HG02759 (cell line): ENCODE measurements around the gene ANXA8.

ENCODE experiments used
- ATAC-seq: cut with Tn5 transposase; IDR thresholded peaks from one replicate; pipeline ENCODE4 v1.9.1; 2021; ENCODE audit warnings: mild to moderate bottlenecking, moderate library complexity; ENCODE audit not compliant: unreplicated experiment

Gene ANXA8

DNA sequence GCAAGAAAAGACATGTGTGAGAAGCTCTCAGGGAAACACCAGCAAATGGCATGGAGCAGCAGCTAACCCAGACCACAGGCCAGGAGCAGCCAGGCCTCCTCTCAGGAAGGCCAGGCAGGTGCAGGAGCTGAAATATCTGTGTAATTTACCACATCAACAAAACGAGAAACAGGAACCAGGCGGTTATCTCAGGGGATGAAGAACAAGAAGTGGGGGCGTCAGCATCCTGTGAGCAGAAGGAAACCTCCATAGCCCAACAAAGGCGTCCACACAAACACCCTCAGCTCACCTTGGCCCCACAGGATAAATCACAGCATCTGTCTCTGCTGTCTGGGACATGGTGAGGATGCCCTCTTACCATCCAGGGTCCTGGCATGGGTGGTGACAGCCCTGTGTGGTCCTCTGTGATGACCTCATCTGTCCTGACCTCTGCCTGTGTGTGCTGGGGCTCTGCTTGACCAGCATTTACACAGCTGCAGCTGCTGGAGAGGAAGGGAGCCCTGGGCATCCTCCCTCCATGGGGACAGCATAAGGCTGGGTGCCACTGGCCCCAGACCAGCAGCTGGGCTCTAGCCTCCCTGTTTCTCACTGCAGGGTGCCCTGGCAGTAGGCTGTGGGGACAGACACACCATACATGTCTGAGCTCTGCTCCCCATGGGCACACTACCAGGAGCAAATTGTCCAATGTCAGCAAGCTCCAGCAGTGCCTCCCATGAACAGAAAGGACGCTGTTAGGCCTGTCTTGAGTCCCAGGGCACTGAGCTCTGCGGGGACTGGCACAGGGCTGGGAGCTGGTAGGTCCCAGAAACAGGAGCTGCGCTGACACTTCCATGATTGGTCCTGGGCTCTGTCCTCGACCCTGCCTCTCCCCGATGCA, 34.6 kb downstream of the ANXA8 start:
- no peak for ATAC-seq

DNA sequence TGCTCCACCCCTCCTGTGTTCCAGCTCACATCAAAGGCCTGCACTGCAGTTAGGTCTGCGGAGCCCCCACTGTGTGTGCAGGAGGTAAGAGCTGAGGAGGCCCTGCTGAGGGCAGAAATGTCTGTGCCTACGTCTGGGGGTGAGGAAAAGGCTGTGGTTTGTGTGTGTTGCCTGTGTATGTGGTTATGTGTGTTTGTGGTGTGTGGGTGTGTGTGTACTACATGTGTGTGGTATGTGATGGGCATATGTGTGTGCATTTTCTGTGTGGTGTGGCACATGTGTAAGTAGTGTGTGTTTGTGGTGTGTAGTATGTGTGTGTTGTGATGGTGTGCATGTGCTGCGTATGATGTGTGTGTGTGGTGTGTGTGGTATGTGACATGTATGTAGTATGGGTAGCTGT, 36.2 kb downstream of the ANXA8 start:
- no peak for ATAC-seq

DNA sequence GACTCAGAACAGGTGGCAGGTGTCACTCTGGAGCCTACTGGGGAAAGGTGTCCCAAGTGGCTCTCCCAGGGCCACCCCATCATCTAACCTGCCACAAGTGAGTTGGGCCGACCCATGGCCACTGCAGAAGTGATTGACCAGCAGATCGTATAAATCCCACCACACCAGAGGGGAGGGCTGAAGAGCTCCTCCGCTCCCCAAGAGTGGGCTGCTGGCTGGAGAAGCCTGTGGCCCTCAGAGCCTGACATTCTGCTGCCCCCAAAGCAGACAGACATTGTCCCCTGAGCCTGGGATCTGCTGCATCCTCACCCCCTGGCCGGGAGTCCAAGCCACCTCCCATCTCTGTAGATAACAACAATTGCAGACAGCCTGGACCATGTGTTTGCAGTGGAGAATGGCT, 36.7 kb downstream of the ANXA8 start:
- ATAC-seq, result no peak

DNA sequence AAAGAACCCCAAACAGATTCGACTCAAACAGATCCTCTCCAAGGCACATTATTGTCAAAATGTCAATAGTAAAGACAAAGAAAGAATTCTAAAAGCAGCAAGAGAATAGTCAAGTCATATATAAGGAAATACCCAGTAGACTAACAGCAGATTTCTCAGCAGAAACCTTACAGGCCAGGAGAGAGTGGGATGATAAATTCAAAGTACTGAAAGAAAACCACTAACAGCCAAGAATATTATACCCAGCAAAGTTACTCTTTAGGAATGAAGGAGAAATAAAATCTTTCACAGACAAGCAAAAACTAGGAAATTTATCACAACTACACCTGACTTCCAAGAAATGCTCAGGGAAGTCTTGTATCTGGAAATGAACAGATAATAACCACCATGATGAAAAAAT, 38.2 kb downstream of the ANXA8 start:
- no peak for ATAC-seq

DNA sequence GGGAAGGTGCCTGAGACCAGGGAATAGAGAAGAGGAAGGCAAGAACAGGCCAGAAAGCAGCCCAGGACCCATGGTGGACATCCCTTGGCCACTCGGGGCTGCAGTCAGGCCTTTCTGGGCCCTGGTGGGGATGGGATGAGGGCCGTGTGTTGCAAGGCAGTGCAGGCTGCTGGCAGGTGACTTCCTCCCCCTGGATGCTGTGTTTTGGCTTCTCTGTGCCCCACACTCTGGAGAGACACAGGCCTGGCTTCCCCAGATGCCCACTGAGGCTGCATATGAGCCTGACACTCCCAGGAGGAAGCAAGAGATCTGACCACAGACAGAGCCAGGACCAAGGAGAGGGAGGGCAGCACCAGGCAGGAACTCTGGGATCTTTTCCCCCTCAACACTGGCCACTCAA, 39.9 kb downstream of the ANXA8 start:
- ATAC-seq, result no peak

DNA sequence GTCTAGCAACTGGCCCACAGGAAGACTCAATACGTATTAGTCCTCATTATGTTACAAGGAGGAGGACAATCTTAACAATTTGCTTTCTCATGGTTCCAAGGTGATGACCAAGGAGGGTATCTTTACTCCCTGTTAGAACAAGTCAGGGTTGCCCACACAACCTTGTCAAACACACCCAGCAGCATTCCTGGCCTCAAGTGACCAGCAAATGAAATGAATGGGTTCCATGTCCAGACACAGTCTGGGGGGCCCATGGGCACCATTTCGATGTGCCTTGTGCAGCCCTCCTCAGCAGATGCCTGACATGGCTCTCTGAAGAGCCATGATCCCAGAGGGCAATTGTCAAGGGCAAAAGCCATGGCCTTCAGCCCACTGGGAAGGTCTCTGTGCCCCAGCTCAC, 40.8 kb downstream of the ANXA8 start:
- no peak for ATAC-seq

DNA sequence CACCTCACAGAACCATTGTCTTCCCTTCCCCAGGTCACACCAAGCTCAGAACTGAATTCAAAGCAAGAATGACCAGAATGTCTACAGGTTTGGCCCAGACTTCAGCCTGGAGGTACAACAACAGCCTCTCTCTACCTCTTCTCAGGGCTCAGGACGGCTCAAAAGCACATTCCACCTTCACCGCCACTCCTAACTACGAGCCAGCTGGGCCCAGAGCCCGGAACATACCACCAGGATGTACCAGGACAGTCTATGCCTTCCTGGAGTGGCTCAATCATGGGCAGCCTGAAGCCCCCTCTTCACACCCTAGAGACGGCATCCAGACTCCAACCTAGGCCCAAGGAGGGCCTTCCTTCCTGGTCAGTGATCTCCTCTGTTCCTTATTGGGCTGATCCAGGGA, 41.6 kb downstream of the ANXA8 start:
- no peak for ATAC-seq

DNA sequence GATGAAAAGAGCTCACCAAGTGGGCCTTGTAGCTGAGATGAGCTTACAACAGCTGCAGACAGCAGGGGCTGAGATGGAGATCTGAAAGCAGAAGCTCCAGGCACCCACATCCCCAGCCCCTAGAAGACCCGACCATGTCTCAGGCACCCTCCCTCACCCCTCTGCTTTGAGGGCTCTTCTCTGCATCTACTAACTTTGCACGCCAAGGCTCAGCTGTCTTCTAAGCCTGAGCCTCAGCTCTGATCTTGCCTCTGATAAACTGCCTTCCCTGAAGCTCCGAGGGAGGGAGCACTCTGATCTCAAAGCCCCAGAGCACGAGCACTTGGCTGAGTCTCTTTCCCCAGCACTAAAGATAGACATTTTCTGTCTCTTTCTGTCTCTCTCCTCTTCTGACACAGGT, 42.0 kb downstream of the ANXA8 start:
- ATAC-seq, result no peak

DNA sequence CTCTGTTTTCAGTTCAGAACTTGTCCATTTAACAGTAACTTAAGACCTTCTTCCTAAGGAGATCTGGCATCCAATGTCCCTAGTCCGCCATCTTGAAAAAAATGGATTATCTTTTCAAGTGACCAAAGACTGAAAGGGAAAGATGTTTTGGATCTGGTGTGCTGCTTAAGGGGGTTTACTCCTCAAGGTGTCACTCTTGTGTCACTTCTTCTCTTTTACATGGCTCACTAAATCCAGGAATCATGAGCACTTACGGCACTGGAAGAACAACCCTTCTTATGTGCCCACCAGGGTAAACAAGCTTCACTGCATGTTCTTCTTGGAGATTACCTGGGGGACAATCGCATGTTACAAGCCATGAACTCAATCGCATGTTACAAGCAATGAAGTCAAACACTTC, 43.7 kb downstream of the ANXA8 start:
- no peak for ATAC-seq

DNA sequence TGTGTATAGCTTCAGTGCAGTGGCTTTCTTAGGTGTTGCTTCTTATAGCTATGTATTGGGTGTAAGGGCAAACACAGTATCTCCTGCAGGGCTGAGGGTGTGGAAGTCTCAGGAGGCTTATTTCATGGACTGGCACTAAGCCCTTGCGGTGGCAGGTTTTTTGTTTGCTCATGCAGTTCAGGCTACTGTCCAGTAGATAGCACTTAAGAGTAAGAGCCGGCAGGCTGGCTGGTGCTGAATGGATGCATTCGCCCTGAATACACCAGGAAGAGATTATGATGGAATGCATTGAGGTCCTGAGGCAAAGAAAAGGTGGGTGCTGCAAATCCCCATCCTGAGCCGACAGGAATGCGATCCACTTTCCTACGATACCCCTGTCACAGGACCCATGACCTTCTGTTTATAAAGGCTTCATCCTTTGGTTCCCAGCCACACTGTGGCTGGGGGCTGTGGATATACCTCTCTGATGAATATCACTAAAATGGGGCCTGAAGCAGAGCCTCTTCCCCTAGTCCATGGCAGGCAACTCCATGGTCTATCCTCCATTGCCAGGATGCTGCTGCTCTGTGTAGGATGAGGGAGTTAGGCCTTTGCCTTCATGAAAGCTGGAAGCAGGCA, 44.9 kb downstream of the ANXA8 start:
- no peak for ATAC-seq

DNA sequence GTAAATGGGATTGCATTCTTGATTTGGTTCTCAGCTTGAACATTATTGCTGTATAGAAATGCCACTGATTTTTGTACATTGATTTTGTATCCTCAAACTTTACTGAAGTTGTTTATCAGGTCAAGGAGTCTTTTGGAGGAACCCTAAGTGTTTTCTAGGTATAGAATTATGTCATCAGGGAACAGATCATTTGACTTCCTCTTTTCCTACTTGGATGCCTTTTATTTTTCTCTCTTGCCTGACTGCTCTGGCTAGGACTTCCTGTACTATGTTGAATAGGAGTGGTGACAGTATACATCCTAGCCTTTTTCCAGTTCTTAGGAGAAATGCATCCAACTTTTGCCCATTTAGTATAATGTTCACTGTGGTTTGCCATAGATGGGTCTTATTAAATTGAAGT, 48.8 kb downstream of the ANXA8 start:
- ATAC-seq, result no peak

DNA sequence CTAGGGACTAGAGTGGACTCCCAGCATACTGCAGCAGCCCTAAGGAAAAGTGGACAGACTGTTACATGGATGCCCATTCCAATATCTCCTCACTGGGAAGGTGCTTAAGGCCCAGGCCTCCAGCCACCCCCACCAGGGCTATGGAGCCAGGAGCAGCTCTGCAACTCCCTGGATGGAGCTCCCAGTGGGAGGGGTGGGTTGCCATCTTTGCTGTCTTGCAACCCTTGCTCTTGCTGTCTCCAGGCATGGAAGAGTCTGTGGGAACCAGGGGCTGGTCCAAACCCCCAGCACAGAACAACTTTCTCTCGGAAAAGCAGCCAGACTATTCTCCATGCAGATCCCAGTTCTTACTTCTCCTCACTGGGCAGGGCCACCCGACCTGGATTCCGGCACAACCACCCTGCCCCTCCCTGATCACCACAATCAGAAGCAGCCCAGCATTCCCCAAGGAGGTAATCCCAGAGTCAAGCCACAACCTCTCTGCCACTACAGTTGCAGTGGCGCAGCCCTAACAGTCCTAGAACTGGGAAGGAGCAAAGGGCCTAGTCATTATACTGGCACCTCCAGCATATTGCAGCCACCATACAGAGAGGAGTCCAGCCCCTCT, 58.0 kb downstream of the ANXA8 start:
- ATAC-seq, result no peak

DNA sequence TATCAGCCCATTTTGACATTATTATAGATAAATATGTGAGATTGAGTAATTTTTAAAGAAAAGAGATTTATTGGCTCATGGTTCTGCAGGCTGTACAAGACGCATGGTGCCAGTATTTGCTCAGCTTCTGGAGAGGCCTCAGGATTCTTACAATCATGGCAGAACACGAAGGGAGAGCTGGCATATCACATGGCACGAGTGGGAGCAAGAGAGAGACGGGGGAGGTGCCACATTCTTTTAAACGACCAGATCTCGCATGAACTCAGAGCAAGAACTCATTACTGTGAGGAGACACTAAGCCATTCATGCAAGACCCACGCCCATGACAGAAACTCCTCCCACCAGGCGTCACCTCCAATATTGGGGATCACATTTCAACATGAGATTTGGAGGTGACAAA, 59.7 kb downstream of the ANXA8 start:
- no peak for ATAC-seq

DNA sequence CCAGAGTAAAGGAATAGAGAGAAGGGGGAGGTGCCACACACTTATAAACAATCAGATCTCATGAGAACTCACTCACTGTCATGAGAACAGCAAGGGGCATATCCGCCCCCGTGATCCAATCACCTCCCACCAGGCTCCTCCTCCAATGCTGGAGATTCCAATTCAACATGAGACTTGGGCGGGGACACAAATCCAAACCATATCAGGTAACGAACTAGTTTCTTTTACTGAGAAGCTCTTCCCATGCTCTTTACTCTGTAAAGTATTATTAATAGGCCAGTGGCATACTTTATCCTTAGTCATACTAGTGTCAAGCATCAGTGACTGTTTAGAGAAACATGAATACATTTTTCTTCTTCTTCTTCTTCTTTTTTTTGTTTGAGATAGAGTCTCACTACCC, 60.4 kb downstream of the ANXA8 start:
- no peak for ATAC-seq

DNA sequence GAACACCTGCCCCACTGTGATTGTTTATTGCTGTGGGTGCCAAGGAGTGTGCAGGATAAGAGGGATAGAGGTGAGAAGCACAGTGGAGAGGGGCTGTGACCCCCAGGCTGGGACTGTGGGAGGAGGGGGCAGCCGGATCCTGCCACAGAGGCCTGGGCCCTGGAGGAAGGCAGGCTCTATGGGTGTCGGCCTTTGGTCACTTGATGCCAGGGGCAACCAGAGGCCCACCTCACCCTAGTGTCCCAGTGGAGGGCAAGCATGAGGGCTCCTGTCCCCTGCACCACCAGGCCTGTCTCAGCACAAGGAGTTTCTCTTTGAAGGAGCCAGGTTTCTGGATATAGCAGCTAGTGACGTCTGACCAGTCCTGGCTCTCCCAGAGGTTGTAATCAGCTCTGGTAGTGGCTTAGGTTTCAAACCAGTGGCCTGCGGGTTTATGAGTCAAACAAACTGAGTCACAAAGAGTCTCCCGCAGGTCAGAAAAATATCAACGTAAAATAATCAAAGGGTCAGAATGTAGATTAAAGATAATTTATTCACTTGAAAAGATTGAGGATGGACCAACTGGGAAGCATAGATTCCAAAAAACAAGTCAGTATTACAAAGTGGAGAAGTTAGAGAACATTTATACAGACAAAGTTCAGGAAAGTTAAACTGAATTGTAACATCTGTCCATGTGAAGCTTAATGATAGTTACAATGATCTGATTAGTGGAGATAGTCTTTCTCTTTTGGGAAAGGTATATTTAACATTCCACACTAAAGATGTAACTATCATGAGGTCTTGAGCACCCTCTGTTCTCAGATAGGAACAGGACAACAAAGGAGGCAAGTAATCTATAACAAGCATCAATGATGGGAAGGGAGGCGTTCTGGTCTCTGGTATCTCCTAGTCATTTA, 62.6 kb downstream of the ANXA8 start:
- ATAC-seq, result no peak

DNA sequence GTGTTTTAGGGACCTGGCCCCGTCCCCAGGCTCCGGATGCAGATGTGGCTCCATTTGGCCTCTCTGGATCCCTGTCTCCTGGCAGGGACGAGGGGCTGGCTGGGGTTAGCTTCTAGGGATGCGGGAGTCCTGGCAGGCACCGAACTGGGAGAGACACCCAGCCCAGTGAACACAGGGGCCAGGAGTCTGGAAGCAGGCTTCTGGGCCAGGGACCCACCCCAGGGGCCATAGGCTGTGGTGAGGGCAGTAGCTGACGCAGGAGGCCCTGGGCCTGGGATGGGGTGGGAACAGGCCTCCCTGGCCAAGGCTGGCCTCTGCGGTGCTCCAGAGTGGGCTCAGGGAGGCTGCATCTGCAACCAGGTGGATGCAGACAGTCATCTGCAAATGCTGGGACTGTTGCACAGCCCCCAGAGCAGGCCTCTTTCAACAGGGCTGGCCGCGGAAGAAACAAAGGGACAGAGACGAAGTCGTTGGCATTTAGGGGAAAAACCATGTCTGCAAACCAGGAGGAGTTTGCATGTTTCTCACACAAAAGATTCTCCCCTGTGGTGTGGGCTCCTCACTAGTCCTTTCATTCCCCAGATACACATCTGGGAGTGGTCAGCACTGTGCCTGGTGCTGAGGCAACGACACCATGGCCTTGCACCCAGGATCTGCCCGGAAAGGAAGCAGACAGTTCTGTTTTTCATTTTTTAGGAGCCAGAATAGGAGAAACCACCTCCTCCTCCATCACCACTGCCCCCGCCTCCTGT, 63.4 kb downstream of the ANXA8 start:
- ATAC-seq, result no peak

DNA sequence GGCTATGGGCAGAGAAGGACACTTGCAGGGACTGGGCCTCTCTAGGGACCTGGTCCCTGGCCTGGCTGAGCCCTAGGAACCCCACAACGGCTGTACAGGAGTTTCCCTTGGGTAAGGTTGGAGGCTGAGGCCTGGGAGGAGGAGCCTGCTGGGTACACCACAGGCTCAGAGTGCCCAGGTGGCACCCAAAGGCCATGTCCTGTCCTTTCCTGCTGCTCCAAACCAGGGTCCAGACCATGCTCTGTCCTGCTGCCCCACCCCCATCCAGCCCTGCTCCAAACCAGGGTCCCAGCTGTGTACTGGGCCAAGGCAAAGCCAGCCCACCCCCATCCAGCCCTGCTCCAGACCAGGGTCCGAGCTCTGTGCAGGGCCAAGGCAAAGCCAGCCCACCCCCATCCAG, 64.5 kb downstream of the ANXA8 start:
- no peak for ATAC-seq

DNA sequence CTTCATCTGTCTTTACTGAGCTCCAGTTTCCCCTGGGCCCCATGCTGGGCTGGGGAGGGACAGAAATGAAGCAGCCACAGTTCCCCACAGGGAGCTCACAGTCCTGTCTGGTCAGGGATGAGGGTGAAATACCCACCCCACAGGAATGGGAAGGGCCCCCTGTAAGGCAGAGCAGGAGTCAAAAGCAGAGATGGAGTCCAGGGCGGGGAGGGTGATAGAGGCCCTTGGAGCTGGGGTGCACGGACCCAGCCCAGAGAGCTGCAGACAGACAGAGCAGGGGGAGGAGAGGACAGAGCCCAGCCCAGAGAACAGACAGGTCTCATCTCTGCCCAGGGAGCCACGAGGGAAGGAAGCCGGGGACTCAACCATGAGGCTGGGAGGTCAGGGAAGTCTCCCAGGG, 64.9 kb downstream of the ANXA8 start:
- ATAC-seq, result no peak

DNA sequence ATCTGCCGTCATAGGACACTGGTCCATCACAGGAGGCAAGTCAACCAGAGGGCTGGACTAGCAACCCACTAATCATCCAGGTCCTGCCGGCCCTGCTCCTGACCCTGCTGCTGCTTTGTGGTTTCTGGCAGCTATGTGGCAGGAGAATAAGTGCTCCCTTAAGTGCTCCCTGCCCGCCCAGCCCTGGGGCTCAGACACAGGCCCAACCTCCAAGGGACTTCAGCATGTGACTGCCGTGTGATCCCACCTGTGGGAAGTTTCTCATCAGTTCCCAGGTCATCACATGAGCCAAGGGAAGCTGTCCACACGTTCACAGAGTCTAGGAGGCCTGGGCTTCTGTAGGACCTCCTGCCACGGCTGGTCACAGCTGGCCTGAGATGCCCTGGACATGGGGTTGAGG, 65.6 kb downstream of the ANXA8 start:
- no peak for ATAC-seq
